Natural killer cell (primary cell): ENCODE measurements around the gene NHERF1. TPM values are rescaled to one million over a fixed set of nuclear protein-coding genes. Genes with fewer than 3 reads are reported as not detected.

Source experiments
- ATAC-seq, 3 donors: fragments of 150-1000 bp in 2 of 3; fragments of 200-7000 bp in 1 of 3; cut with Tn5 transposase; 1 replicate in 1 of 3; 2 replicates in 2 of 3; pipeline ENCODE4 v1.10.0; 2021; ENCODE audit warnings: mild to moderate bottlenecking in 2 of 3, moderate library complexity in 2 of 3
- DNase-seq, 2 donors: peaks; one replicate each; pipeline versions ENCODE4 v3.0.0 to v3.0.0-alpha.2; 2013 to 2021; ENCODE audit warnings: mixed read lengths in 1 of 2
- H3K27ac ChIP-seq: one replicate; pipeline ENCODE4 v1.5.1; 2013; ENCODE audit warnings: mild to moderate bottlenecking, low read length
- H3K27me3 ChIP-seq: one replicate; pipeline ENCODE4 v1.6.1; 2013; ENCODE audit warnings: low read length; ENCODE audit not compliant: control insufficient read depth, insufficient read depth
- H3K36me3 ChIP-seq: one replicate; pipeline ENCODE4 v1.6.1; 2013; ENCODE audit warnings: low read length; ENCODE audit not compliant: control insufficient read depth, insufficient read depth
- H3K4me1 ChIP-seq: one replicate; pipeline ENCODE4 v1.6.1; 2013; ENCODE audit warnings: low read length; ENCODE audit not compliant: control insufficient read depth, insufficient read depth
- H3K4me3 ChIP-seq: one replicate; pipeline ENCODE4 v1.5.1; 2013; ENCODE audit warnings: low read length
- H3K9me3 ChIP-seq: one replicate; pipeline ENCODE4 v1.6.1; 2013; ENCODE audit warnings: low read length; ENCODE audit not compliant: control insufficient read depth, insufficient read depth
- H3K27ac Mint-ChIP-seq, 2 donors: one replicate each; pipeline ENCODE4 v1.8.0; 2022; ENCODE audit warnings: mild to moderate bottlenecking in 2 of 2, mixed read lengths in 2 of 2, moderate library complexity in 1 of 2
- H3K27me3 Mint-ChIP-seq, 2 donors: one replicate each; pipeline ENCODE4 v1.8.0; 2022; ENCODE audit warnings: low read depth in 2 of 2, mixed read lengths in 2 of 2
- H3K36me3 Mint-ChIP-seq: one replicate; pipeline ENCODE4 v1.8.0; 2022; ENCODE audit warnings: mixed read lengths
- H3K4me1 Mint-ChIP-seq, 2 donors: one replicate each; pipeline ENCODE4 v1.8.0; 2022; ENCODE audit warnings: mixed read lengths in 2 of 2
- H3K4me3 Mint-ChIP-seq: one replicate; pipeline ENCODE4 v1.8.0; 2022; ENCODE audit warnings: mild to moderate bottlenecking, moderate library complexity, mixed read lengths
- H3K9me3 Mint-ChIP-seq, 2 donors: one replicate each; pipeline ENCODE4 v1.8.0; 2022; ENCODE audit warnings: mixed read lengths in 2 of 2
- CTCF ChIP-seq: fragments of 200-600 bp; IDR thresholded peaks from one replicate; pipeline ENCODE4 v1.8.0; 2022; ENCODE audit warnings: antibody characterized with exemption
- WGBS: methylation state at CpG from one replicate; pipeline ENCODE4 v1.1.7; 2013; ENCODE audit warnings: missing lambda C conversion rate; ENCODE audit not compliant: insufficient coverage; 5-methylcytosine and 5-hydroxymethylcytosine counted together
- intact Hi-C: fragments of 100-400 bp; cut with micrococcal nuclease; formaldehyde crosslinking; loops from one replicate; pipeline ENCODE4 v1.14.2; 2022
- total RNA-seq, 4 donors: library from RNA; stranded (reverse); fragments of 120-200 nt in 1 of 4; gene quantifications; one replicate each; pipeline versions ENCODE4 v1.2.3 to v1.2.4, GENCODE V29; 2013 to 2022

NHERF1 gene
- total RNA-seq, 3 donors from 2014 or later (not counting 1 experiment from before 2014, with no cell fraction given), result 323 to 372 (median 362) TPM

DNA sequence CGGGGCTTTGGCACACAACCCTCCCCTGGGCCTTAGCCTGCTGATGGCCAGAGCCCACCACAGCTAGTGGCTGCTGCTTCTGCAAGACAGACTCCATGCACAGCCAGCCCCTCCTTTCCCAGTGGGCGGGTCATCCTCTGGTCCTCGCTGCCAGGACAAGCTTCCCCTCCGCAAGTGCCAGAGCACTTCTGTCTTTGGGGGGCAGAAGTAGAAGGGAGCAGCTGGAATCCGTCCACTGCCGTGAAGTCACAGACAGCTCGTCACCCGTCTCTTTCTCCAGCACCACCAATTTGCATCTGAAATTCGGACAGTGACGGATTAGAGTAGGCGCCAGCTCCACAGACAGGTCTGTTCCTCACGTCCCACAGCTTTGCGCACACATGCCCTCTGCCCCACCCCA is 59.0 kb downstream of the NHERF1 start:
- intact Hi-C loops, result no loop called here
- no peak overlapping the region for H3K27ac ChIP-seq
- 94% methylated on average over 13 of the region's 13 CpGs for WGBS
- no peak for ATAC-seq
- TF ChIP-seq CTCF, result no peak
- H3K4me3 ChIP-seq, result no peak overlapping the region
- peaks cover 0 to 5% of the 10 kb centered on the region in 2 donors for H3K4me1 Mint-ChIP-seq
- no peaks in the 10 kb centered on the region for H3K36me3 Mint-ChIP-seq
- H3K27ac Mint-ChIP-seq, result no peak overlapping the region
- no peaks in the 10 kb centered on the region for H3K27me3 ChIP-seq
- H3K36me3 ChIP-seq, result peaks cover 25% of the 10 kb centered on the region
- H3K9me3 Mint-ChIP-seq, result no peaks in the 10 kb centered on the region
- no peak overlapping the region for H3K4me3 Mint-ChIP-seq
- H3K9me3 ChIP-seq, result no peaks in the 10 kb centered on the region
- H3K4me1 ChIP-seq, result peaks cover 11% of the 10 kb centered on the region
- H3K27me3 Mint-ChIP-seq, result no peaks in the 10 kb centered on the region
- DNase-seq, result no peak

DNA sequence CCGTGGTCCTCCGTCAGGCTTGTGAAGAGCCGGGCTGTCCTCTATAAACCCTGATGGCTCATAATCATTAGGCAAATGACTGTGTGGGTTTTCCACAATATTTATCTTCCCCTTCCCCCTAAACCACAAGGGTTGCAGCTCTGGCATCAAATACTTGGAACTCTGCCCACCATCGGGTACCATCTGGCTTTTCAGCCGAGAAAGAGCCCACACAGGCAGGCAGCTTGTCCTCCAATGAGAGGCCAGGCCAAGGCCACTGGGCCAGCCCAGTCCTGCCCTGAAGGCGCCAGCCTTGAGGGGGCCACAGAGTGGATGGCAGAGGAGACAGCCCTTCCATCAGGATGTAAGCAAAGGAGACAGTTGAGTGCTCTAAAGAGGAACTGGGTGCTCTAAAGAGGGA is 59.5 kb downstream of the NHERF1 start:
- no peak for ATAC-seq
- DNase-seq, result no peak
- H3K36me3 ChIP-seq, result peaks cover 30% of the 10 kb centered on the region
- H3K9me3 ChIP-seq, result no peaks in the 10 kb centered on the region
- Mint-ChIP-seq H3K9me3 (no peaks in the 10 kb centered on the region), H3K36me3 (no peaks in the 10 kb centered on the region), H3K4me3 (no peak overlapping the region), H3K27me3 (no peaks in the 10 kb centered on the region), H3K27ac (no peak overlapping the region), H3K4me1 (peaks cover 0 to 5% of the 10 kb centered on the region in 2 donors)
- H3K27me3 ChIP-seq, result no peaks in the 10 kb centered on the region
- TF ChIP-seq CTCF, result no peak
- H3K4me3 ChIP-seq, result no peak overlapping the region
- WGBS, result 68% methylated on average over 6 of the region's 6 CpGs
- peaks cover 14% of the 10 kb centered on the region for H3K4me1 ChIP-seq
- intact Hi-C loops, result no loop called here
- H3K27ac ChIP-seq, result no peak overlapping the region

- intact Hi-C loops, result no loop called here
- H3K4me3 ChIP-seq, result no peak overlapping the region
- ATAC-seq, result no peak
- H3K4me1 ChIP-seq, result peaks cover 16% of the 10 kb centered on the region
- Mint-ChIP-seq H3K27ac (no peak overlapping the region), H3K27me3 (no peaks in the 10 kb centered on the region), H3K4me3 (no peak overlapping the region), H3K36me3 (no peaks in the 10 kb centered on the region), H3K9me3 (no peaks in the 10 kb centered on the region), H3K4me1 (peaks cover 0 to 11% of the 10 kb centered on the region in 2 donors)
- no peak for TF ChIP-seq CTCF
- no peaks in the 10 kb centered on the region for H3K27me3 ChIP-seq
- DNase-seq, result no peak
- WGBS, result 60% methylated on average over 17 of the region's 17 CpGs
- peaks cover 28% of the 10 kb centered on the region for H3K36me3 ChIP-seq
- H3K27ac ChIP-seq, result no peak overlapping the region
- no peaks in the 10 kb centered on the region for H3K9me3 ChIP-seq
Observed at GRCh38 chr17:74808714-74809430, 60.4 kb downstream of the NHERF1 start.
